ENCODE data around the gene HMBS.

GRCh38 chr11:119115484-119116234 lies 31.0 kb downstream of the HMBS start:
- TF ChIP-seq CTCF (IDR thresholded peaks at IDR 0.05; ENCODE audit: low read length), result no peak
- TF ChIP-seq EZH2 (IDR thresholded peaks at IDR 0.05; ENCODE audit: borderline replicate concordance, low read length), result no peak
